22Rv1 (cell line): ENCODE measurements around the gene MAGEB16.

ENCODE experiments used
- CTCF ChIP-seq: fragments of 450-650 bp; IDR thresholded peaks from 2 replicates; pipeline ENCODE4 v1.5.1; 2017; ENCODE audit warnings: mild to moderate bottlenecking
- ZFX ChIP-seq: fragments of 450-650 bp; IDR thresholded peaks from 2 replicates; pipeline ENCODE4 v1.6.1; 2017; ENCODE audit warnings: antibody characterized with exemption, borderline replicate concordance

DNA sequence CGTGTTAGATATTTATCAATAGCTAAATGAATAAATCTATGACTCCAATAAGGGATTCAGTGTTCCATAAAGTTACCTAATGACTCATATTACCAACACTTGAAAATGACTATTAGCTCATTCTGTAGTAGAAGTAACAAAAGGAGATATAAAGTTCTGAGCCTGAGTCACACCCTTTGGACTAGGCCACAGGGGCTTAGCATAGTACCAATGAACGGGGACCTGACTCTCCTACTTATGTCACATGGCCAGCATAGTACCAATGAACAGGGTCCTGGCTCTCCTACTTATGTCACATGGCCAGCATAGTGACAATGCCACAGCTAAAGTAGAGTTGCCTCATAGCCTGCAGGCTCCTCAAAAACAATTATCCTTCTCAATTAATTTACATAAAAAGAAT lies 43.7 kb downstream of the MAGEB16 start:
- TF ChIP-seq CTCF, result no peak
- TF ChIP-seq ZFX, result no peak
